Measurements from ENCODE around the gene PERP. TPM values are rescaled to one million over a fixed set of nuclear protein-coding genes. Genes with fewer than 3 reads are reported as not detected.

Gene PERP
- total and polyA plus RNA-seq, 2 of the 4 experiments (the other 2 are of a cell fraction): 7.7 to 21.4 TPM

DNA sequence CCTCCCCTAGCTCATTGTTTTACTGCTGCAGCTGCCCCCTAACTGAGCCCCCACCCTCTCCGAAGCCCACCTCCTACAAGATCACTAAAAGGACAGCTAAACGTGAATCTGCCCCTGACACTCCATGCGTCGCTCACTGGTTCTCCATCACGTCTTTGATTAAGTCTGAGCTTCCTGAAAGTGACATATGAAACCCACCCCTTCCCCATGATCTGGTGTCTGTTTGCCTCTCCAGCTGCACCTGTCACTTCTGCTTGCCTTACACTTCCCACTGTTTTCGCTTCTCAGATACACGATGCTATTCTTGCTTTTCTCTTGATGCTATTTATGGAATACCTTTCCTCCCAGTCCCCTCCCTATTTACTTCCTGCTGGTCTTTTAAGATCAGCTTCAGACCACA, 8.0 kb upstream of the PERP start:
- no peak overlapping the region for H2AFZ ChIP-seq (replicated peaks; ENCODE audit: low read length, poor library complexity)
- no peak overlapping the region for H3K27ac ChIP-seq (ENCODE audit: insufficient read depth, low read length)
- no peak overlapping the region for H4K91ac ChIP-seq (ENCODE audit: insufficient read depth, low read depth, low read length)
- H3K9ac ChIP-seq (ENCODE audit: low read depth, low read length): no peak overlapping the region
- no peak overlapping the region for H3K56ac ChIP-seq (ENCODE audit: extremely low read depth, insufficient read depth, low read length)
- H3K36me3 ChIP-seq (ENCODE audit: control insufficient read depth, insufficient read depth, low read length): no peaks in the 10 kb centered on the region
- no peak overlapping the region for H2BK20ac ChIP-seq (ENCODE audit: low read depth, low read length)
- no peaks in the 10 kb centered on the region for H3K79me1 ChIP-seq (ENCODE audit: low read depth in 1 of 2, low read length in 2 of 2)
- in situ Hi-C loops (cut with MboI; ENCODE audit: low sequenced_read_pairs): loop anchor here (5.0 to 25.0 kb wide), 4 partner anchors 470 to 1247 kb away; partner anchors contain the start of genes CITED2 and REPS1
- ChIA-PET CTCF (interaction anchor here (0.7 to 1.6 kb wide), 4 partner anchors 19 to 440 kb away, joined by 3 to 6 read pairs (median 5); no protein-coding TSS in a partner anchor), POLR2A (ENCODE audit: unreplicated experiment) (no interaction called here)
- H2BK15ac ChIP-seq (ENCODE audit: low read depth, low read length): no peak overlapping the region
- no peak overlapping the region for H3K18ac ChIP-seq (ENCODE audit: low read depth, low read length)
- no peak overlapping the region for H3K4me3 ChIP-seq (ENCODE audit: insufficient read depth, low read depth, low read length)
- ATAC-seq (ENCODE audit: low read depth) (no peak), DNase-seq (no peak)
- H2AK5ac ChIP-seq (ENCODE audit: low read depth, low read length): no peak overlapping the region
- H3K23ac ChIP-seq (ENCODE audit: low read depth, low read length): no peak overlapping the region
- H3K9me3 ChIP-seq (ENCODE audit: control insufficient read depth, insufficient read depth, low read length): no peaks in the 10 kb centered on the region
- H2AK9ac ChIP-seq (replicated peaks; ENCODE audit: low read depth, low read length, poor library complexity): no peak overlapping the region
- no TSS peak for BruUV-seq (replicated peaks)
- no peak overlapping the region for H2BK120ac ChIP-seq (ENCODE audit: low read depth, low read length)
- no peak overlapping the region for H3K4me2 ChIP-seq (ENCODE audit: low read depth, low read length)
- dilution Hi-C loops (cut with HindIII; ENCODE audit: low sequenced_read_pairs, unreplicated experiment): no loop called here
- WGBS, 2 experiments (ENCODE audit: extremely low coverage in 2 of 2, insufficient read length in 1 of 2): 50% methylated on average over 5 of the region's 7 CpGs; no CpG with 5 or more reads in 1 of the 2 experiments
- intact Hi-C loops (cut with micrococcal nuclease): loop anchor here (5.0 kb wide), 5 partner anchors 172 to 1237 kb away; partner anchors contain the start of gene REPS1
- H4K20me1 ChIP-seq (ENCODE audit: insufficient read depth, low read length): no peaks in the 10 kb centered on the region
- H3K4me1 ChIP-seq (ENCODE audit: control insufficient read depth, insufficient read depth, low read length): no peaks in the 10 kb centered on the region
- peaks cover 17% of the 10 kb centered on the region for H3K27me3 ChIP-seq (ENCODE audit: control insufficient read depth, insufficient read depth, low read length)
- no peak overlapping the region for H2BK5ac ChIP-seq (ENCODE audit: low read depth, low read length, poor library complexity, severe bottlenecking)
- TF ChIP-seq MAZ (IDR thresholded peaks at IDR 0.05; ENCODE audit: borderline replicate concordance, low read depth, low read length) (no peak), USF2 (IDR thresholded peaks at IDR 0.05; ENCODE audit: low read depth, low read length) (no peak), SMC3 (IDR thresholded peaks at IDR 0.05; ENCODE audit: low read depth, low read length) (no peak), MXI1 (IDR thresholded peaks at IDR 0.05; ENCODE audit: borderline replicate concordance, low read depth, low read length) (no peak), RCOR1 (IDR thresholded peaks at IDR 0.05; ENCODE audit: insufficient replicate concordance, low read length) (no peak), CEBPB (IDR thresholded peaks at IDR 0.05; ENCODE audit: low read depth, low read length) (no peak), FOS (IDR thresholded peaks at IDR 0.05; ENCODE audit: low read depth, low read length) (no peak), BHLHE40 (IDR thresholded peaks at IDR 0.05; ENCODE audit: low read depth, low read length) (no peak), RFX5 (IDR thresholded peaks at IDR 0.05; ENCODE audit: low read depth, low read length) (no peak), RAD21 (IDR thresholded peaks at IDR 0.05; ENCODE audit: low read length) (no peak), MAFK (IDR thresholded peaks at IDR 0.05; ENCODE audit: low read depth, low read length) (no peak), POLR2A (IDR thresholded peaks at IDR 0.05; ENCODE audit: low read depth, low read length) (no peak), NFE2L2 (IDR thresholded peaks at IDR 0.05; ENCODE audit: low read depth, low read length) (no peak)
- TF ChIP-seq, protein P1, sequence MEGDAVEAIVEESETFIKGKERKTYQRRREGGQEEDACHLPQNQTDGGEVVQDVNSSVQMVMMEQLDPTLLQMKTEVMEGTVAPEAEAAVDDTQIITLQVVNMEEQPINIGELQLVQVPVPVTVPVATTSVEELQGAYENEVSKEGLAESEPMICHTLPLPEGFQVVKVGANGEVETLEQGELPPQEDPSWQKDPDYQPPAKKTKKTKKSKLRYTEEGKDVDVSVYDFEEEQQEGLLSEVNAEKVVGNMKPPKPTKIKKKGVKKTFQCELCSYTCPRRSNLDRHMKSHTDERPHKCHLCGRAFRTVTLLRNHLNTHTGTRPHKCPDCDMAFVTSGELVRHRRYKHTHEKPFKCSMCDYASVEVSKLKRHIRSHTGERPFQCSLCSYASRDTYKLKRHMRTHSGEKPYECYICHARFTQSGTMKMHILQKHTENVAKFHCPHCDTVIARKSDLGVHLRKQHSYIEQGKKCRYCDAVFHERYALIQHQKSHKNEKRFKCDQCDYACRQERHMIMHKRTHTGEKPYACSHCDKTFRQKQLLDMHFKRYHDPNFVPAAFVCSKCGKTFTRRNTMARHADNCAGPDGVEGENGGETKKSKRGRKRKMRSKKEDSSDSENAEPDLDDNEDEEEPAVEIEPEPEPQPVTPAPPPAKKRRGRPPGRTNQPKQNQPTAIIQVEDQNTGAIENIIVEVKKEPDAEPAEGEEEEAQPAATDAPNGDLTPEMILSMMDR (conservative IDR thresholded peaks at IDR 0.05; ENCODE audit: low read depth, low read length): no peak
- TF ChIP-seq, protein P2, sequence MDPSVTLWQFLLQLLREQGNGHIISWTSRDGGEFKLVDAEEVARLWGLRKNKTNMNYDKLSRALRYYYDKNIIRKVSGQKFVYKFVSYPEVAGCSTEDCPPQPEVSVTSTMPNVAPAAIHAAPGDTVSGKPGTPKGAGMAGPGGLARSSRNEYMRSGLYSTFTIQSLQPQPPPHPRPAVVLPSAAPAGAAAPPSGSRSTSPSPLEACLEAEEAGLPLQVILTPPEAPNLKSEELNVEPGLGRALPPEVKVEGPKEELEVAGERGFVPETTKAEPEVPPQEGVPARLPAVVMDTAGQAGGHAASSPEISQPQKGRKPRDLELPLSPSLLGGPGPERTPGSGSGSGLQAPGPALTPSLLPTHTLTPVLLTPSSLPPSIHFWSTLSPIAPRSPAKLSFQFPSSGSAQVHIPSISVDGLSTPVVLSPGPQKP (IDR thresholded peaks at IDR 0.05; ENCODE audit: borderline replicate concordance, low read depth, low read length): no peak
- H3K9me1 ChIP-seq (ENCODE audit: insufficient read depth, low read length): no peaks in the 10 kb centered on the region
- no peak overlapping the region for H3K4ac ChIP-seq (ENCODE audit: low read depth, low read length)
- H4K5ac ChIP-seq (ENCODE audit: low read depth, low read length): no peak overlapping the region
- no peak overlapping the region for H3K14ac ChIP-seq (replicated peaks; ENCODE audit: low read depth, low read length)
- no peak overlapping the region for H4K8ac ChIP-seq (ENCODE audit: low read depth in 2 of 2, low read length in 2 of 2)
